GM12873 (cell line): Measurements from ENCODE around the gene OPCML.

Source experiments
- TF ChIP-seq, protein P1 (sequence below): IDR thresholded peaks from 2 replicates; pipeline ENCODE4 v1.5.1; 2012; ENCODE audit warnings: low read depth, mild to moderate bottlenecking, moderate library complexity, low read length, control low read depth; ENCODE audit not compliant: insufficient read depth; ENCODE audit errors: missing control alignments

OPCML gene

GRCh38 chr11:133347988-133348387 lies 184.3 kb downstream of the OPCML start:
- TF ChIP-seq, protein P1, sequence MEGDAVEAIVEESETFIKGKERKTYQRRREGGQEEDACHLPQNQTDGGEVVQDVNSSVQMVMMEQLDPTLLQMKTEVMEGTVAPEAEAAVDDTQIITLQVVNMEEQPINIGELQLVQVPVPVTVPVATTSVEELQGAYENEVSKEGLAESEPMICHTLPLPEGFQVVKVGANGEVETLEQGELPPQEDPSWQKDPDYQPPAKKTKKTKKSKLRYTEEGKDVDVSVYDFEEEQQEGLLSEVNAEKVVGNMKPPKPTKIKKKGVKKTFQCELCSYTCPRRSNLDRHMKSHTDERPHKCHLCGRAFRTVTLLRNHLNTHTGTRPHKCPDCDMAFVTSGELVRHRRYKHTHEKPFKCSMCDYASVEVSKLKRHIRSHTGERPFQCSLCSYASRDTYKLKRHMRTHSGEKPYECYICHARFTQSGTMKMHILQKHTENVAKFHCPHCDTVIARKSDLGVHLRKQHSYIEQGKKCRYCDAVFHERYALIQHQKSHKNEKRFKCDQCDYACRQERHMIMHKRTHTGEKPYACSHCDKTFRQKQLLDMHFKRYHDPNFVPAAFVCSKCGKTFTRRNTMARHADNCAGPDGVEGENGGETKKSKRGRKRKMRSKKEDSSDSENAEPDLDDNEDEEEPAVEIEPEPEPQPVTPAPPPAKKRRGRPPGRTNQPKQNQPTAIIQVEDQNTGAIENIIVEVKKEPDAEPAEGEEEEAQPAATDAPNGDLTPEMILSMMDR = no peak

GRCh38 chr11:133346137-133346536 lies 186.2 kb downstream of the OPCML start:
- TF ChIP-seq, protein P1 = no peak

- TF ChIP-seq, protein P1 = no peak
Observed at GRCh38 chr11:133343951-133344350, 188.3 kb downstream of the OPCML start.

- TF ChIP-seq, protein P1 = no peak
Observed at GRCh38 chr11:133339495-133340140, 192.7 kb downstream of the OPCML start.

DNA sequence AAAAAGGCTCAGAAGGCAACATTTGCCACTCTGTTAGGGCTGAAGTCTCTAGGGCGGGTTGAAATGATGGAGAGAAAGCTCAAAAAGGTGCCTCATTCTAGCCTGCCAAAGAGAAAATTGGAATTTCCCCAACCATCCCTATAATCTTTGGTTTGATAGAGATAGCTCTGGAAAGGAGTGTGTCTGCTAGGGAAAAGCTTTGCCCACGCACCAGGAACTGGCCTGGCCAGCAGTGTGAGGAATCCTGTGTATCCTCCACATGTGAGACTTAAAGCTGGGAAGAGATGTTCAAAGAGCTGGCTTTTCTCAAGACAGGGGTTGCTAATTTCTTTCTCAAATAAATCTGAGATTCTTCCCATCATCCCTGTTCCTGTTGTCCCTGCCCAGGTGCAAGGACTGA lies 193.7 kb downstream of the OPCML start:
- TF ChIP-seq, protein P1 = no peak

GRCh38 chr11:133337951-133338418 lies 194.3 kb downstream of the OPCML start:
- TF ChIP-seq, protein P1 = no peak

- TF ChIP-seq, protein P1 = no peak
Observed at GRCh38 chr11:133337193-133337592, 195.1 kb downstream of the OPCML start.
